AG08396 (cell line): Measurements from ENCODE around the gene PKIB.
"Not testable (repeated sequence)": the region's sequence is repeated elsewhere in the genome, so short reads cannot be mapped to it uniquely, and the experiment has no call there.

Source experiments
- DNase-seq: peaks from one replicate; pipeline ENCODE4 v3.0.0; 2012; ENCODE audit warnings: low spot score, mixed read lengths

PKIB gene

GRCh38 chr6:122621638-122622037, 11.4 kb downstream of the PKIB start:
- no peak for DNase-seq

GRCh38 chr6:122622479-122622878, 12.3 kb downstream of the PKIB start:
- DNase-seq: no peak

- DNase-seq: no peak
Observed at GRCh38 chr6:122623279-122623678, 13.1 kb downstream of the PKIB start.

GRCh38 chr6:122624853-122625252, 14.6 kb downstream of the PKIB start:
- no peak for DNase-seq

GRCh38 chr6:122628714-122629113, 18.5 kb downstream of the PKIB start:
- no peak for DNase-seq

GRCh38 chr6:122631571-122632249, 21.5 kb downstream of the PKIB start:
- DNase-seq: no peak

- no peak for DNase-seq
Observed at GRCh38 chr6:122640366-122640765, 30.2 kb downstream of the PKIB start.

- DNase-seq: no peak
Observed at GRCh38 chr6:122641819-122642218, 31.6 kb downstream of the PKIB start.

GRCh38 chr6:122642604-122643003, 32.4 kb downstream of the PKIB start:
- not testable (repeated sequence) for DNase-seq

- DNase-seq: no peak
Observed at GRCh38 chr6:122645256-122645655, 35.1 kb downstream of the PKIB start.

- DNase-seq: no peak
Observed at GRCh38 chr6:122647765-122648164, 37.6 kb downstream of the PKIB start.

- no peak for DNase-seq
Observed at GRCh38 chr6:122648726-122649125, 38.5 kb downstream of the PKIB start.

GRCh38 chr6:122649701-122650100, 39.5 kb downstream of the PKIB start:
- no peak for DNase-seq

GRCh38 chr6:122650403-122650802, 40.2 kb downstream of the PKIB start:
- DNase-seq: no peak

- DNase-seq: no peak
Observed at GRCh38 chr6:122651031-122651430, 40.8 kb downstream of the PKIB start.

- DNase-seq: no peak
Observed at GRCh38 chr6:122651604-122652003, 41.4 kb downstream of the PKIB start.

- no peak for DNase-seq
Observed at GRCh38 chr6:122652431-122652830, 42.2 kb downstream of the PKIB start.

GRCh38 chr6:122653094-122653493, 42.9 kb downstream of the PKIB start:
- DNase-seq: no peak

- no peak for DNase-seq
Observed at GRCh38 chr6:122654012-122654411, 43.8 kb downstream of the PKIB start.

- no peak for DNase-seq
Observed at GRCh38 chr6:122657601-122658000, 47.4 kb downstream of the PKIB start.

GRCh38 chr6:122660296-122660695, 50.1 kb downstream of the PKIB start:
- no peak for DNase-seq

- DNase-seq: no peak
Observed at GRCh38 chr6:122663981-122664380, 53.8 kb downstream of the PKIB start.

- no peak for DNase-seq
Observed at GRCh38 chr6:122665929-122666328, 55.7 kb downstream of the PKIB start.

- DNase-seq: no peak
Observed at GRCh38 chr6:122666418-122666817, 56.2 kb downstream of the PKIB start.
